Activated T-cell treated with anti-CD3 and anti-CD28 coated beads for 4 hours (primary cell): ENCODE data around the gene GPSM1.
"Not testable (repeated sequence)": the region's sequence is repeated elsewhere in the genome, so short reads cannot be mapped to it uniquely, and the experiment has no call there.

ENCODE experiments used
- DNase-seq: peaks from one replicate; pipeline ENCODE4 v3.0.0-alpha.2; 2020

Gene GPSM1

GRCh38 chr9:136401173-136401922 is 74.0 kb downstream of the GPSM1 start:
- no peak for DNase-seq

DNA sequence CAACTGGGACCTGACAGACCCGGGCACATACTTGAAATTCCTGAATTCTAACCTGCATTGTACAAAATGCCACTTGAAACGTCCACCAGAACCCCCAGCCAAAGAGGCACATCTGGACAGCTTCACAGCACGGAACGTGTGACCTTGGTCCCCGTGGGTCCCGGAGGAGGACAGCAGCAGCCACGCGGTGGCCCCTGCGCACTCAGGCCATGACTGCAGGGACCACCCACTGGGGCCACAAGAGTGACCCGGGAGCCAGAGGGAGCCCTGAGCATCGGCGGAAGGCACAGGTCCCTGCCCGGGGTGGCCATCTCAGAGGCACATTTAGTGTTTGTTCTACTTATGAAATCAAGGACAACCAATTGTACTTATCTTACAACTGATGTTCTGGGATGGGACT is 74.7 kb downstream of the GPSM1 start:
- DNase-seq = no peak

DNA sequence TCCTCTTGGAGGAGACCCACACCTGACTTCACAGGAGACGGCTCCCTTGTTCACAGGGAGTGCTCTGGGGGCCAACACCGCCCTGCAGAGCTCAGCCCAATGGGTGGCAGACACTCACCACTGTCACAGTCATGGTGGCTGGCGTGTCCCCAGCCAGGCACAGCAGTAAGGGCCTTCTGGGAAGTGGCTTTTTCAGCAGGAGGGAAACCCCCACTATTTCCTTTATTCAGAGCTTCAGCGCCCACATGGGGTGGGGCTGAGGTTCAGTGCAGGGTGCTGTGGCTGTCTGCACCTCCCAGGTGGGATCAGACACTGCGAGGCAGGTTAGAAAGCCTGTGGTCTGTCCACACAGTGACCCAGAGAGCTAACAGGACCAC is 76.2 kb downstream of the GPSM1 start:
- DNase-seq = peak; percentile 66

DNA sequence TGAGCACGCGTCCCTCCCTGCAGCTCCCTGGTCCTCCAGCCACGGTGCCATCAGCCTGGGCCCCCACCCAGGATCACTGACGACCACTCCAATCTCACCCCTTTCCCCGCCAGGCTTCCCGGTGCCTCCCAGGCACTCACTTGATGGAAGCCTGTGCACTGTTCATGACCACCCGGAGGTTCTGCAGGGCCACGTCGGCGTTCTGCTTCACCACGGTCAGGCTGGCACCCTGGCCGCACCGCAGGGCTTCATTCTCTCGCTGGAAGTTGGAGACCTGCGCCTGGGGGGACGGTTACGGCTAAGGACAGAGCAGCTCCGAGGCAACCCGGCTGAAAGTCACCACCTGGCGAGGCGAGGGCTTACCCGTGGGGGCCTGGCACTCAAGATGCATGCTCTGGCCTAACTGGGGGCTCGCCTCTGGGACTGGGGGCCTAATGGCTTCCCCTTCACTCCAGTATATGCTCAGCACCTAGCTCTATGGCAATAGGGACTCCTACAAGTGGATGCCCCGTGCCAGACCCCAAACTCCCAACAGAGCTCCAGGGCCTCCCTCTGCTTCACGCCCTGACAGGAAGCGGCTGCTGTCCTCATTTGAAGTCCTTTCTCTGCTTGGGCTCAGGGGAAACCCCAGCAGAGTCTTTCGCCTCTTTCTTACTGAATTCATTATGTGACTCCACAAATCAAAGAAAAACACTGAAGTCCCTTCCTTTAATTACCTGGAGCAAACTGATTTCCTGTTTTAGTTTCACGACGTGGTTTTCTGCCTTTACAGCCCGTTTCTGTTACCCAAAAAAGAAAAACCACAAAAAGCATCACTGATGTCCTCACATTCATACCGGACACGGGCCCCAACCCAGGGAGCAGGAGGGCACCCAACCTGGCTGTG is 76.8 kb downstream of the GPSM1 start:
- DNase-seq = no peak

- DNase-seq = no peak
Measured at GRCh38 chr9:136404801-136405136, 77.4 kb downstream of the GPSM1 start.

DNA sequence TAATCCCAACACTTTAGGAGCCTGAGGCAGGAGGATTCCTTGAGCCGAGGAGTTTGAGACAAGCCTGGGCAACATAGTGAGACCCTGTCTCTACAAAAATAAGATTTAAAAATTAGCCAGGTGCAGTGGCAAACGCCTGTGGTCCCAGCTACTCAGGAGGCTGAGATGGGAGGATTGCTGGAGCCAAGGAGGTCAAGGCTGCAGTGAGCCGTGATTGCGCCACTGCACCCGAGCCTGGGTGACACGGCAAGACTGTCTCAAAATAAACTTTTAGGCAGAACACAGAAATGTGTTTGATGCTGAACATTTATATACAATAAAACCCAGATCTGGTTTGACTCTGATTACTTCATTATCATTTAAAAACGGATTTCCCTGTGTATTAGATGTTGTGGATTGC is 78.1 kb downstream of the GPSM1 start:
- DNase-seq = no peak

DNA sequence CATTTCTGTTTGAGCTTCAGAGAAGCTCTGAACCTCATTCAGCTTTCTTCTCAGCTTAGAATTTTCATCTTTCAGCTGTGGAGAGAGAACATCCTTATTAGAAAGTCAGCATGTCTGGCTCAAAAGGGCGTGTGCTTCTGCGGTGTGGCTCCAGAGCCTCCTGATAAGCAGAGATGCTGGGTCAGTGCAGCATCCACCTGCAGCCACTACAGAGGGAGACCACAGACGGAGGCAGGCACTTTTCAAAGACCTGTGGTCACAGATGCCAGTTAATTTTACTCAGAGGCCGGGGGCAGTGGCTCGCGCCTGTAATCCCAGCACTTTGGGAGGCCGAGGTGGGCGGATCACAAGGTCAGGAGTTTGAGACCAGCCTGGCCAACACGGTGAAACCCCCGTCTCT is 78.6 kb downstream of the GPSM1 start:
- not testable (repeated sequence) for DNase-seq

DNA sequence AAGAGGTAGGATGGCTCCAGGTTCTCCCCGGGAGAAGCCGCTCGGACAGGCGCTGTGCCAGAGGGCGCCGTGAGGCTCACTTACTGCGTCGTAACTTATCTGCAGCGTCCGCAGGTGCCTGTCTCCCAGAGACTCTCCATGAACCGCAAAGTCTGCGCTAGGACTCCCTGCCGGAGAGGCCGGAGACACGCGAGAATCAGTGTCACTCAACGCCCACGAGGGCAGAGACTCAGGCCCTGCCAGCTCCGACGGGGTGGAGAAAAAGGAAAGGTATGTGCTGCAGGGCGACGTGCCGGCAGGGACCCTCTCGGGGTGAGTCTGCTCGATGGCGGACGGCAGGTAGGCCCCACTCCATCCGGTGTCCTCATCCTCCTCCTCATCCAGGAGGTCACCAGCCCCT is 79.7 kb downstream of the GPSM1 start:
- not testable (repeated sequence) for DNase-seq

DNA sequence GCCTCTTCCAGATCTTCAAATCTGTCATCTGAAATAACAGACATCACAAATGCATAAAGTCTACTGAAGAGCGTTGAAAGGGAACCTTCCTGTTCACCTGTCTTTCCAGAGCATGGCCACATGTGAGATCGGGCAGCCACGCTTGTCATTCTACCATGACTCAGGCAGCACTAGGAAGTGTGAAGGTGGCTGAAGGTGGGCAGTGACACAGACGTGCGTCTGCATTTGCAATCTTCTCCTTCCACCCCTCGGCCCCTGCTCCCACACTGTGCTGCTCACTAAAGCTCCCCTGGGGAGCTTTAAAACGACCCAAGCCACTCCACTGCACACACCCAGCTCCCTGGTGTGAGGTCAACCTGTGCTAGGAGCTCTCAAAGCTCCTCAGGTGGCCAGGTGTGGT is 80.6 kb downstream of the GPSM1 start:
- DNase-seq = no peak
